Testis (tissue), 3 donors: Measurements from ENCODE around the gene ZNF804A. TPM values are rescaled to one million over a fixed set of nuclear protein-coding genes. Genes with fewer than 3 reads are reported as not detected.

ENCODE experiments used
- DNase-seq: peaks from one replicate; pipeline ENCODE4 v3.0.0-alpha.2; 2019
- H3K27ac ChIP-seq, 2 donors: fragments of 200-600 bp; sonication (generic); one replicate each; pipeline ENCODE4 v1.5.1; 2019
- H3K27me3 ChIP-seq: fragments of 200-600 bp; sonication (generic); one replicate; pipeline ENCODE4 v1.5.1; 2019
- H3K36me3 ChIP-seq: fragments of 200-600 bp; sonication (generic); one replicate; pipeline ENCODE4 v1.5.1; 2017; ENCODE audit warnings: low read depth; ENCODE audit errors: missing control alignments
- H3K4me1 ChIP-seq: fragments of 200-600 bp; sonication (generic); one replicate; pipeline ENCODE4 v1.5.1; 2019
- H3K4me3 ChIP-seq, 2 donors: fragments of 200-600 bp; sonication (generic); one replicate each; pipeline ENCODE4 v1.5.1; 2017 to 2019
- H3K9me3 ChIP-seq: fragments of 200-600 bp; sonication (generic); one replicate; pipeline ENCODE4 v1.5.1; 2017
- CTCF ChIP-seq, 3 experiments: fragments of 450-650 bp in 2 of 3; fragments of 200-600 bp in 1 of 3; sonication (generic) in 1 of 3; IDR thresholded peaks; one replicate each; pipeline ENCODE4 v1.5.1; 2016 to 2019; ENCODE audit warnings: antibody characterized with exemption in 3 of 3, mild to moderate bottlenecking in 2 of 3, moderate library complexity in 1 of 3
- POLR2A ChIP-seq: fragments of 450-650 bp; IDR thresholded peaks from one replicate; pipeline ENCODE4 v1.6.1; 2017; ENCODE audit warnings: antibody characterized with exemption, mild to moderate bottlenecking, moderate library complexity
- WGBS, 2 donors: methylation state at CpG; one replicate each; pipeline ENCODE4 v1.1.5; 2018; 5-methylcytosine and 5-hydroxymethylcytosine counted together
- intact Hi-C: fragments of 100-400 bp; cut with DNase I; formaldehyde crosslinking; loops from one replicate; pipeline ENCODE4 v1.15.1; 2023; ENCODE audit warnings: low total_unique reads
- polyA plus RNA-seq: library from polyadenylated mRNA; stranded (reverse); fragments of 350-450 nt; fragmentation: Illumina TruSeq; extraction: RNeasy Lipid Tissue Mini Kit (QIAGEN cat#74804); gene quantifications from one replicate; pipeline ENCODE4 v1.2.3, GENCODE V29; 2014; ENCODE audit warnings: low read depth, low replicate concordance; ENCODE audit not compliant: insufficient read depth
- total RNA-seq, 2 donors: library from RNA; depleted of rRNA; stranded (reverse); fragments of >200 nt; gene quantifications; one replicate each; pipeline ENCODE4 v1.2.3, GENCODE V29; 2016

Gene ZNF804A
- total and polyA plus RNA-seq, 3 donors from 2014 or later: 0.50 to 0.63 TPM; not detected in 1

DNA sequence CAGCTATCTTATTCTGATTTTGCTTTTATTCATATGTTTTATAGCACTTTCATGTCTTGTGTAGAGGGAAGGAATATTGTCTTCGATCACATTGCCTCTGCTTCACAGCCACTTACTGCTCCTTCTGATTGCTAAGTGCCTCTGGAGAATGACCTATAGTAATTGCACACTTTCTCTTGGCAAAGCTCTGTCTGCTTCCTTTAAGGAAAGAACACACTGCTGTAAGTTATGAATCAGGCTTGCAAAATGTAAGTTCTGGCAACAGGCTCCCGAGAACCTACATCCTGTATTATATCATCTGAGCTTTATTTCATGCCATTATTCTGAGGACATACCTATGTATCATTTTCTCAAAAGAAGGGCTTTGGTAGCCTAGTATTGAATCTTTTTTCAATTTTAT, 170.7 kb downstream of the ZNF804A start:
- Histone ChIP-seq H3K27ac (no peak overlapping the region), H3K4me3 (no peak overlapping the region), H3K9me3 (no peaks in the 10 kb centered on the region), H3K36me3 (no peaks in the 10 kb centered on the region), H3K4me1 (no peaks in the 10 kb centered on the region), H3K27me3 (no peaks in the 10 kb centered on the region)
- 54 to 70% methylated on average over 2 of the region's 2 CpGs for WGBS, 2 donors
- DNase-seq: no peak
- intact Hi-C loops: no loop called here
- TF ChIP-seq CTCF (IDR thresholded peaks at IDR 0.05): no peak
- no peak for TF ChIP-seq POLR2A

GRCh38 chr2:184769686-184770085, 171.4 kb downstream of the ZNF804A start:
- Histone ChIP-seq H3K36me3 (no peaks in the 10 kb centered on the region), H3K27ac (no peak overlapping the region), H3K4me3 (no peak overlapping the region), H3K9me3 (no peaks in the 10 kb centered on the region), H3K4me1 (no peaks in the 10 kb centered on the region), H3K27me3 (no peaks in the 10 kb centered on the region)
- intact Hi-C loops: no loop called here
- no peak for DNase-seq
- no peak for TF ChIP-seq POLR2A
- TF ChIP-seq CTCF (IDR thresholded peaks at IDR 0.05): no peak
- WGBS, 2 donors: 54 to 63% methylated on average over 1 of the region's 1 CpG

DNA sequence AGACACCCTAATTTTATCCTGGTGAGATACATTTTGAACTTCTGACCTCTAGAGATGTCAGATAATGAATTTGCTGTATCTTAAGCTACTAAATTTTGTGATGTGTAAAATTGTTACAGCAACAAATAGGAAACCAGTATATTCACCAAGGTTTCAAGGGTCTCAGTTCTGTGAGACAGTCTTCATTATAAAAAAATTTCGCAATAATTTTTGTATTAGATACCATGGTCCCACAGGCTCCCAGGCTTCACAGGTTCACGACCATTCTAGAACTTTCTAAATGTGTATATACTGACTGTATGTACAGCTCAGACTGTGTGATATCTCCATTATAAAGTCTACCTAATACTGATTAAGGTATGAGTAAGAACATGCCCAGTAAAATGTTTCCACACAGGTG, 181.4 kb downstream of the ZNF804A start:
- no peaks in the 10 kb centered on the region for H3K4me1 ChIP-seq
- no peak overlapping the region for H3K27ac ChIP-seq
- H3K9me3 ChIP-seq: no peaks in the 10 kb centered on the region
- H3K27me3 ChIP-seq: no peaks in the 10 kb centered on the region
- intact Hi-C loops: no loop called here
- no peak for TF ChIP-seq CTCF (IDR thresholded peaks at IDR 0.05)
- TF ChIP-seq POLR2A: no peak
- DNase-seq: no peak
- 90 to 93% methylated on average over 2 of the region's 2 CpGs for WGBS, 2 donors
- no peaks in the 10 kb centered on the region for H3K36me3 ChIP-seq
- H3K4me3 ChIP-seq: no peak overlapping the region

DNA sequence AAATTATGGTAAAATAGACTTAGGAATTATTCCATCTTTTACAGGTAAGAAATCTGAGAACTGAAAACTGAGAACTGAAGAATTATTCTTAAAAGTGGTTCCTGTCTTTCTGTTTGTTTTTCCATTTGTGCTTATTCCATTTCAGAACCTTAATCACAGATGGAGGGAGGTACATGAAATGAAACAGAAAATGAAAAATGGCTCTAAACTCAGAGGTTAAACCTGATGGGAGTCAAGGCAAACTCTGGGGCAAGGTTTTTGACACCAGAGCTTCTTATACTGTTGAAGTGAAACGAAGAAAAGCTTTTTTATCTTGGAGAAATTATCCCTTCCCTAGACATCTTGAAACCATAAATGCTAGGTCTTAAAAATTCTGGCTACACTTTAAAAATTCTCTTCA, 182.1 kb downstream of the ZNF804A start:
- Histone ChIP-seq H3K4me1 (no peaks in the 10 kb centered on the region), H3K36me3 (no peaks in the 10 kb centered on the region), H3K27me3 (no peaks in the 10 kb centered on the region), H3K27ac (no peak overlapping the region), H3K9me3 (no peaks in the 10 kb centered on the region), H3K4me3 (no peak overlapping the region)
- no peak for DNase-seq
- intact Hi-C loops: no loop called here
- no peak for TF ChIP-seq POLR2A
- no peak for TF ChIP-seq CTCF (IDR thresholded peaks at IDR 0.05)
- 41 to 49% methylated on average over 1 of the region's 1 CpG for WGBS, 2 donors

GRCh38 chr2:184780944-184781343, 182.6 kb downstream of the ZNF804A start:
- H3K4me3 ChIP-seq: no peak overlapping the region
- H3K9me3 ChIP-seq: no peaks in the 10 kb centered on the region
- no peak for DNase-seq
- no peaks in the 10 kb centered on the region for H3K4me1 ChIP-seq
- TF ChIP-seq POLR2A (no peak), CTCF (IDR thresholded peaks at IDR 0.05) (no peak)
- intact Hi-C loops: no loop called here
- H3K27me3 ChIP-seq: no peaks in the 10 kb centered on the region
- no peaks in the 10 kb centered on the region for H3K36me3 ChIP-seq
- no peak overlapping the region for H3K27ac ChIP-seq
- 54 to 70% methylated on average over 2 of the region's 2 CpGs for WGBS, 2 donors
